ENCODE data around the gene ALDH1L1. TPM values are rescaled to one million over a fixed set of nuclear protein-coding genes. Genes with fewer than 3 reads are reported as not detected.

The ALDH1L1 gene
- total and polyA plus RNA-seq, 9 of the 15 experiments (the other 6 are each of a cell fraction or from before 2014, with no cell fraction given) = 0.06 to 1.9 (median 0.57) TPM; not detected in 1

GRCh38 chr3:126151562-126152302 is 28.7 kb downstream of the ALDH1L1 start (continued):
- TF ChIP-seq TRIM24 (IDR thresholded peaks at IDR 0.05) = no peak
- no peak for TF ChIP-seq FOXA3 (CRISPR knock-in tag; conservative IDR thresholded peaks at IDR 0.05 in 1 of 2, IDR thresholded peaks at IDR 0.05 in 1 of 2)
- TF ChIP-seq, protein P1, sequence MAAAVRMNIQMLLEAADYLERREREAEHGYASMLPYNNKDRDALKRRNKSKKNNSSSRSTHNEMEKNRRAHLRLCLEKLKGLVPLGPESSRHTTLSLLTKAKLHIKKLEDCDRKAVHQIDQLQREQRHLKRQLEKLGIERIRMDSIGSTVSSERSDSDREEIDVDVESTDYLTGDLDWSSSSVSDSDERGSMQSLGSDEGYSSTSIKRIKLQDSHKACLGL (CRISPR knock-in tag; IDR thresholded peaks at IDR 0.05; ENCODE audit: borderline replicate concordance, poor library complexity, severe bottlenecking) = no peak

GRCh38 chr3:126149960-126150515 is 30.3 kb downstream of the ALDH1L1 start:
- no peak overlapping the region for H3K4me2 ChIP-seq (ENCODE audit: insufficient read depth, low read length)
- 3% methylated on average over 7 of the region's 7 CpGs for WGBS (ENCODE audit: insufficient coverage, low coverage, missing lambda C conversion rate)
- no peaks in the 10 kb centered on the region for H3K36me3 ChIP-seq (ENCODE audit: control insufficient read depth, insufficient read depth, low read length)
- intact Hi-C loops (cut with micrococcal nuclease) (no loop called here), in situ Hi-C loops (cut with MboI) (loop anchor here (10.0 to 25.0 kb wide), 2 partner anchors 237 to 1015 kb away; partner anchors contain the start of gene CFAP100)
- no peaks in the 10 kb centered on the region for H4K20me1 ChIP-seq (replicated peaks; ENCODE audit: control insufficient read depth, insufficient read depth, low read length)
- no peak overlapping the region for H3K27ac ChIP-seq (ENCODE audit: extremely low read depth, low read depth, low read length)
- CTCF ChIA-PET (ENCODE audit: low intra/inter-chr PET ratio) = no interaction called here
- no peak for TF ChIP-seq XRCC4 (IDR thresholded peaks at IDR 0.05; ENCODE audit: extremely low read depth, insufficient read depth, insufficient read length)
- TF ChIP-seq ZBTB11 (CRISPR knock-in tag; IDR thresholded peaks at IDR 0.05) = no peak
- TF ChIP-seq EHMT2 (IDR thresholded peaks at IDR 0.05) = no peak
- no peak for TF ChIP-seq CBX1 (IDR thresholded peaks at IDR 0.05; ENCODE audit: low read depth)
- TF ChIP-seq RNF2 (IDR thresholded peaks at IDR 0.05) = no peak
- no peak for TF ChIP-seq BMI1 (IDR thresholded peaks at IDR 0.05; ENCODE audit: low read length)
- TF ChIP-seq ZNF586 (CRISPR knock-in tag; conservative IDR thresholded peaks at IDR 0.05) = no peak
- TF ChIP-seq TAF9B (IDR thresholded peaks at IDR 0.05; ENCODE audit: partially characterized antibody) = no peak
- TF ChIP-seq KLF13 (tag; IDR thresholded peaks at IDR 0.05; ENCODE audit: borderline replicate concordance, low read depth) = no peak
- no peak for TF ChIP-seq CTBP1 (IDR thresholded peaks at IDR 0.05; ENCODE audit: borderline replicate concordance)
- H3K27me3 ChIP-seq (ENCODE audit: control insufficient read depth in 2 of 2, insufficient read depth in 2 of 2, low read length in 2 of 2) = peaks cover 0 to 4% of the 10 kb centered on the region in 2 experiments; a peak in 2 of 5 replicates
- no peak overlapping the region for H3K9ac ChIP-seq (ENCODE audit: insufficient read depth in 1 of 2, low read depth in 2 of 2, low read length in 2 of 2)
- FAIRE-seq = no peak
- POLR2A ChIA-PET = no interaction called here
- DNase-seq (ENCODE audit: extremely low read depth in 1 of 4, low spot score in 3 of 4) = no peak
- no peaks in the 10 kb centered on the region for H3K9me3 ChIP-seq (replicated peaks; ENCODE audit: control insufficient read depth, insufficient read depth, low read depth, low read length)
- no peaks in the 10 kb centered on the region for H3K4me1 ChIP-seq (replicated peaks in 1 of 2; ENCODE audit: control insufficient read depth in 2 of 2, insufficient read depth in 2 of 2, low read length in 2 of 2)
- BruUV-seq (replicated peaks) = no TSS peak
- H2AFZ ChIP-seq (ENCODE audit: low read depth, low read length) = no peak overlapping the region
- no peaks in the 10 kb centered on the region for H3K9me1 ChIP-seq (ENCODE audit: control insufficient read depth, insufficient read depth, low read length)
- H3K79me2 ChIP-seq (ENCODE audit: control insufficient read depth, insufficient read depth, low read length) = no peaks in the 10 kb centered on the region
- no peak for ATAC-seq
- H3K4me3 ChIP-seq = no peak overlapping the region
